IPS-NIHi11 (cell line): ENCODE measurements around the gene TTLL5.

Experiments used
- DNase-seq: peaks from one replicate; pipeline ENCODE4 v3.0.0; 2012; ENCODE audit warnings: mixed read lengths, low spot score

Gene TTLL5

DNA sequence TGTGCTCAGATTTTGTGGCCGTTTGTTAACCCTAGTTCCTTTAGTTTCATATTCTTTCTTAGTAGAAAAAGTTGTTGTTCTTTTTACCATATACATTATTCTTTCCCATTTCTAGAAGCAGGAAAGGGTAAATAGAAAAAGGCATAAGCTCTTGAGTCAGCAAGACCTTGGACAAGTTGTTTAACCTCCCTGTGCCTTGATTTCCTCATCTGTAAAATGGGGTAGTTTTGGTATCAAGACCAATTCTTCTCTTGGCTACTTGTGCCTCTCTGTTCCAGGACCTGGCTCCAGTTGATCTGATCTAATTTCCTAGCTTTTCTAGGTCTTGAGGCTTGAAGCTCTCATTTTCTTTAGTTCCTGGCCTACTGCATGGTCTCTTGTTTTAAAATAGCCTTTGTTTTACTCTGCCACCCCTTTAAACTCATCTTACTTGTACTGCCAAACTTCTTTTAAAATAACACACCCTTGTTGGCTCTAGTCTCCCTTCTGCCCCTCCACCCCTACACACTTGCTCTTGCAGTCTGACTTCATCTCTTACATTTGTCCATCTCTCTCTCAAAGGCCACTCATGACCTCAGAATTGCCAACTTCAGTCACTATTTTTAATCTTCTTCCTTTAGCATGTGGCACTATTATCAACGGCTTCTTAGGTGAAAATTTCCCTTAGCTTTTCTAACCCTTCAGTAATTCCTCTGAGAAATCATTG lies 143.7 kb downstream of the TTLL5 start:
- no peak for DNase-seq

DNA sequence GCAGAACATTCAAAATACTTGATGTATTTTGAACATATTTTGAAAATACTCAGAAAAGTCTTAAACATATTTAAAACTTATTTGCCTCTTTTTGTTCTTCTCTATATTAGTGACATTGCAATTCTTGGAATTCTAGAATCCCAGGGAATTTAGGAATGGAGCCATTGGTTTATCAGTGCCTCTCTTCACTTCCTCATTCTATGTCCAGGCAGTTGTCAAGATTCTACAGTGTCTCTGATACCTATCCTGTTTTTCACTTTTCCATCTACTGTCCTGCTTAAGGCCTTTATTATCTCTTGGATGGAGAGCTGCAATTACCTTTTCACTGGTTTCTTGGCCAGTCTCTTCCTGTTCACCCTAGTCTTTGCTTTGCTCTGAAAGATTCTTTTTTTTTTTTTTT lies 144.6 kb downstream of the TTLL5 start:
- no peak for DNase-seq

DNA sequence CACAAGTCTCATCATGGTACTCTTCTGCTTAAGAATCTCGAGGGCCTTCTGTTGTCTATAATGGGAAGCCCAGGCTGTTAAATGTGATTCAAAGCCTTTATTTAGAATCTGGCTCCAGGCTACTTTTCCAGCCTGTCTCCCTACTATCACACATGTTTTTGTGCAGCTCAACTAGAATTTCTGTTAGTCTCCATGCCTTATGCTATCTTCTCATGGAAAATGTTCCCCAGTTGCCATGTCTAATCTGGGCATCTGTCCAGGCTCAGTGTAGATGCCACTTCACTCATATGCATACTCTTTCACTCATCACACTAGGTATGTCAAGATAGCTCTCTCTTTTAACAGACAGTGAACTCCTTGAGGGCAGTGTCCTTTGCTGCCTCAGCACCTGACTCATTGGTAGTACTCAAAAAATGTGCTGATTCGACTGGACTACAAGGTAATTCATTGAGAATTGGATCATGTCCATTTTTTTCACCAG lies 145.3 kb downstream of the TTLL5 start:
- DNase-seq: no peak

DNA sequence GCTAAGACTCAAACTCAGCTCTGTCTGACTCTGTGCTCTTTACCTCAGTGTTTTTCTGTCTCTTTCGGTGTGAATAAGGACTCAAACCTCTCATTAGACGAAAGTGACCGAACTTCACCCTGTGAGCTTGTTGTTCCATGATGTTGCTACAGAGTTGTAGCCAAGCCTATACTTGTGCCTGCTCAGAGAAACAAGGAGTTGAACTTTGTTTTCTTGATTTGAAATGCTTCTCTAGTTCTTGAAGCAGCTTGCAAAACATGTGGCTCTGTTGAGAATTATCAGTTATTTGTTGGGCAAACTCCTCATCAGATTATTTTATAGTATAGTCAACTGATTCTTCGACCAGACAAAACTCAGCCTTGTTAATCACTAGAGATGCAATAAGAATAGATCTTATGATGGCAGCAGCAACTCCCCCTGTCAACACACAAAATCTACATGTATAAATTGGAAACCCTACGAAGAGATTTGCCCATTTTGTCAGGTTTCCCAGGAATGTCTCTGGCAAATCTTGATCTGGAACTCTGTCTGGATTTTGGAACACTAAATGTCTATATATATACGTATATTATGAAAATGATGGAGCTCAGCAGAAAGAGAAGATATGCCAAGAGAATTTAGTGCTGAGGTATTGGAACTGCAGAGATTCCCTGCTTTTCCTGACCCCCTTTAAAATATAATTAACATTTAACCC lies 146.8 kb downstream of the TTLL5 start:
- no peak for DNase-seq

DNA sequence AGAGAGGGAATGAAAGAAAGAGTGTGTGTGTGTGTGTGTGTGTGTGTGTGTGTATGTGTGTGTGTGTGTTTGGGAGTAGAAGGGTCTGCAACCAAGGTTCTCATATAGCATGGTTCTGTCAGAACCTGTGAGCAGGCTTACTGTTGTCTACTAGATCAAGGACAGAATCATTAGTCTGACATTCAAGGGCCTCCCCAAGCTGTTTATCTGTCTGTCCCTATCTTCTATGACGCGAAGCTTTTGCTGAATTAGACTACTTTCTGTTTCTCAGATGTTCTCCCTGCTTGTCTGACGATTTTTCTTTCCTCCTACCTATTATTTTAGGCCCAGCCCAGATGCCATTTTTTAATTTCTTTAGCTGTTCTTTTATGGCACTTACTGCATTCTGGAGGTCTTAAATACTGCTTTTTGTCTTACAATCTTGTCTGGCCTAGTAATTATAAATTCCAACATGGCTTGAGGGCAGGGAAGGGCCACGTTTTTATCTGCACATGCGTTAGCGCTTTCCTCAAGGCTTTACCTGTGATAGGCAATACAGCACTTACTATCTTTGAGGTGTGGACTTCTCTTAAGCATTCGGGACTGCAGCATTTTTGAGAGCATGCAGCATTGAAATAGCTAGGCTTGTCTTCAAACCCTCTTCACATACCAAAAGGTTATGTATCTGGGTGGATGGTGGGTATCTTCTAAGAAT lies 150.2 kb downstream of the TTLL5 start:
- no peak for DNase-seq

DNA sequence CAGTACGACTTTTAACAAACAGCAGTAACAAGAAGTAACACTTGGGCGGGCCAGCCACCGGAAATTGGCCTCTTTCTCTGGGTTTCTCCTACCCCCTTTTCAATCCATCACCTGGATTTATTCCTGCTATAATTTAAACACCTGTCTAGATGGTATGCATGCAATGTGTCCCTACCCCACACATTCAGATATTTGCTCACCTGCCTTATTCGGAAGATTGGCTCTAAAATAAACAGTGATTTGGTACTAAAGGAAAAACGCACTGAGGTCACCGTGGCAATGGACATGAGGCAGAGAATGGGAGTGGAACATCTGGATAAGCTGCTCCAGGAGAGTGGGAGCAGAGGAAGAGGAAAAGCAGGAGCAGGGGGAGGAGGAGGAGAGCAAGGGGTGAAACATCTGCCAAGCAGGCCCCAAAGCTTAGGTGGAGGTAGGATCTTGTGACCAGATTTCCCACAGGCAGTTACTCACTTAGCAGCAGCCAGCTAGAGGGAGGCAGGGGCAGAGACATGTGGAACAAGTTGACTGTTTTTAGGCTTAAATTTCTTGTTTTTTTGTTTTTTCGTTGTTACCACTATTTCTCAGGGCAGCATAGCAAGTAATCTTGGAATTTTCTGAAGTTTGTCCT lies 150.9 kb downstream of the TTLL5 start:
- DNase-seq: no peak

DNA sequence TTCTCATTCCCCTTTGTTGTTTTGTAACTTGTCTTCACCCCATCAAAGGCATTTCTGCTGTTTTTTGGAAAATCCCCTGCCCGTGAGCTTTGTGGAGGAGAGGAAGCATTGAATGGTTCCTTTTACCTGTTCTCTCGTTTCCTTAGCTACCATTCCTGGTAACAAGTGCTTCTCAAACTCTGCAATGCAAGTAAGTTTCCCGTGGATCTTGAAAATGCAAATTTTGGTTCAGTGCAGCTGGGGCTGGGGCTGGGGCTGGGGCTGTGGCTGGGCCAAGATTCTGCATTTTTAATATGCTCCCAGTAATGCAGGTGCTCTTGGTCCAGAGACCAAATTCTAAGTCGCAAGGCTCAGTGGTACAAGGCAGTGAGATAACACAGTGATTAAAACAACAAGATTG lies 151.6 kb downstream of the TTLL5 start:
- no peak for DNase-seq

DNA sequence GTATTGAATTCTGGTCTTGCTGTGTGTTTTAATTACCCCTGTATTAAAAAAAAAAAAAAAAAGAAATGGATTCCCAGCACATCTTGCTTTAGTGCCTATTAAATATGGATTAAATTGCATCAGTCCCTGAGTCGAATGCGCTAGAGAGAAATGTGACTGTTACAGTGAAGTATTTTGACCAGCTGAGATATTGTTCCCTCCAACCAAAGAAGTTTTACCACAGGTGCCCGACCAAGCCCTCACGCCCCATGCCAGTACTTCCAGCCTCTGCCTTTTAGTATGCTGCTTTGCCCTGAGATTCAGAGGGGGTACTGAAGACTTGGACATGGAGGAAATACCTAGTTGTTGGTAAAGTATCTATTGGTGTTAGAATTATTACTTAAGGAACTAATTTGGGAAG lies 159.7 kb downstream of the TTLL5 start:
- no peak for DNase-seq

DNA sequence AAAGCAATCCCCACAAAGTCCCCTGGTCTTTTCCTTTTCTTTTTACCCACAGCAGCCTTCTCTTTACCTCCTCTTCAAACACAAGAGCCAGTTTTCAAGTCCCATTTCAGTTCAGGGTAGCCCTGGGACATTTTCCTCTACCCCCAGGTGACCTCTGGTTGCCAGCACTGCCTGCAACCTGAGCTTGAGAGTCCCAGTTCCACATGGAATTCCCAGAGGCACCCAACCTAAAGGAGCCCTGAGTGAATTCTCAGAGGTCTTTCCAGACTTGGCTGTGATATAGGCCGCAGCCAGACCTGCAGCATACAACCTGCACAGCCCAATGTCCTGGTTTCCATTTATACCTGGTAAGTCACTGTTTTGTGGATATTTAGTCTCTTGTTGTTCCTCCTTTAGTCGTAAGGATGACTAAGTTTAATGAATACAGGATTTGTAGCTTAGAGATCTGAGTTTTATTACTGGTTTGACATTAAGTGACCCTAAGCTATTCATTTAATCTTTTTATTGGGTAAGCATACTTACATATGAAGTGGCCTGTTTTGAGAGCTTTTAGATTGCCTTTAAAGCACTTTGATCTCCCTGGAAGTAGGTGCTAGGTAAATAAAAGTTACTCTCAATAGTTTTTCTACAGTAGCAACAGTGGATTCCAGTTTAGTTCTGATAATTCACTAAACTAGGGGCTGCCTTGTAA lies 160.9 kb downstream of the TTLL5 start:
- no peak for DNase-seq

DNA sequence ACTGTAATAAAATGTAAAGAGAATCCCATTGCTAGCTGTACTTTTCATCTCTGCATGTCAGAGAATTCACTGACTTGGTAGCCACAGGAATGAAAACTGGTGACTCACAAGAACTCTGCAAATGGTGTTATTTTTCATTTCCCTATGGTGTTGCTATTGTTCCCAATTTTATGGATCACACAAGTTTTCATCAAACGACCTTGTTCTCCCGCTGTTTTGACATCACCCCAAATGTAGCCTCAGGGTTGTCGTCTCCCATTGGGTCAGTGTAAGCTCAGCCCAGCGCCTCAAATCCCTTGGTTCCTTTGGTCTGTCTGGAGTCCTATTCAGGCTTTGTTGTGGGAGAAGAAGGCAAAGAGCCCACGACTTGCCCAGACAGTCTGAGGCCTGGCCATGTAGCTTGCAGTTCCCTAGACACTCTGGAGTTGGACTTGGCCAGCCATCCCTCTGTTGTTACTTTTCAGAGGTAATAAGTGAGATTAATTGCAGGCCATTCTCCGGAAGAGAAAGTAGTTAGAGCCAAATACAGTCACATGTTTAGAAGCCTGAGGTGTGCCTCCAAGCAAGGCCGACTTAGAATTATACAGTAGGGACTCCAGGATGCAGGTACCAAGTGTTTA lies 161.6 kb downstream of the TTLL5 start:
- DNase-seq: no peak

DNA sequence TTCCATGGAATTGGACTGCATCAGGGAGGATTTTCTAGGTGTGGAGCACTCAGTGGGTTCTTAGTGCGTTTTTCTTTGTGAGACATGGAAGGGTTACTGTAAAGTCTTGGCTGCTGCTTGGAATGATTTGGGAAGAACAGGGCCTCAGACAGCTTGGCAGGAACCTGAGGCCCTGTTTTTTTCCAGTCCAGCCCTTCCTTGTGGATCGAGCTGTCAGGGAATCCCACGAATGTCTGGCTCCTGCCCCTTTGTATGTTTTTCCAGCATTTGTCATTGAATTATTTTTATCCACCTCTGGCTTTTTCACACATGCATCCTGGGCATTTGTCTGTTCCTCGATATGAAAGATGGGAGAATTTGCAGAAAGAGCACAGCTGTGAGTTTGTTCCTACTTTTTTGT lies 162.3 kb downstream of the TTLL5 start:
- DNase-seq: no peak

DNA sequence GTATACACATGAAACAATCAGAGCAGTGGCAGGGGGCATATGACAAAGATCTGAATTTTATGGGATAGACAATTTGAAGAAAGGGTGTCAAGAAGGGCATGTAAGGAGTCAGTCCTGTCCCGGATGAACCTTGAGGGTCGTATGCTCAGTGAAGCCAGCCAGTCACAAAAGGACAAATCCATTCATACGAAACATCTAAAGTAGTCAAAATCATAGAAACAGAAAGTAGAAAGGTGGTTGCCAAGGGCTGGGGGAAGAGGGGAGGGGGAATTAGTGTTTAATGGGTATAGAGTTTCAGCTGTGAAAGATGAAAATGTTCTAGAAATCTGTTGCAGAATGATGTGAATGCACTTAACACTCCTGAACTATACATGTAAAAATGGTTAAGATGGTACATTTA lies 163.3 kb downstream of the TTLL5 start:
- no peak for DNase-seq

DNA sequence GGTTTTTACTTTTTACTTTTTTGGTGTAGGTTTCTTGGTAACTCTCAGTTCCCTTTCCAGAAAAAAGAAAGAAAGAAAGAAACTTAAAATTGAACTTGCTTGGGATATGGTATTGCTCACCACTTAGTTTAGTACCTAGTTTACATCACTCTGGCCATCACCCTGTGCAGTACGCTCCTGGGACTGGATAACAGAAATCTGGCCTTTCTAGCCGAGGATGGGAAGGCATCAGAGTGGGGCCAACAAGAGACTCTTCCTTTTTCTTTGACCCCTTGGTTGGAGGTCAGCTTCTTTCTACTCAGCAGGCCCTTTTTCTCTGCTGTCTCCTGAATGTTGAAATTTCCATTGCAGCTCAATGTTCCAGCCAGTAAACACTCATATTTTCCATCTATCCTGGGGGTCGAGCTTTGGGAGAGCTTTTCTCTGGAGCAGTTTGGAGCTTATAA lies 164.1 kb downstream of the TTLL5 start:
- DNase-seq: no peak

DNA sequence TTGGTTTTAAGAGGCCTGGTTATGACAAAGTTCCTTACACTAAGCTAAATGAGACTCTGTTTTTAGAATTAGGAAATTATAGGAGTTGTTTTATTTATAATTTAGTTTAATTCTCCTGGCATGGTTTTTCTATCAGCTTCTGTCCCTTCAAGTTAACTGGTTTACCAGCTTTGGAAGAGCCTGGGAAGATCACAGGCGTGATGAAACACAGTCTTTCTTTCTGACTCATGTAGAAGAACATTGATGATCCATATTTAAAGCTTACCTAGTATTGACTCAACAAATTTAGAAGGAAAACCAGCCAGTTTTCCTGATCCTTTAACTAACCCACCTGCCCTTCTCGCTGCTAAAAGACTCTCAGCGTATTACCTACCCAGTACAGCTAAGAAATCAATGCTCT lies 165.6 kb downstream of the TTLL5 start:
- DNase-seq: no peak

DNA sequence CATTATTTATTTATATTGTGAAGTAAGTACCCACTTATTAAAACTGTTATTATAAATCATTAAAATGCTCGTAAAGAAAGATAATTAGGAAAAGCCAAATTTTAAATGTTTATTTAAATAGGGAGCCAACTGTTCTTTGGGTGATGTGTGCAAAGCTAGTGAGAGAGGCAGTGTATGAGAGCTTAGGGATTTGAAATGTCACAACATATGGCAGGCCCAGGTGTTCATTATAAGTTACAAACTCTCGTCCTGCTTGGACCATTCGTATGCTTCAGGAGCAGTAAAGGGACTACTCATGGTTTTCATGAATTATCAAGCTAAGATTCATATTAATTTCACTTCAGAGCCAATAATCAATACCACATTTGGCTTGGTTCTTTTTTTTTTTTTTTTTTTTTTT lies 166.3 kb downstream of the TTLL5 start:
- DNase-seq: no peak

DNA sequence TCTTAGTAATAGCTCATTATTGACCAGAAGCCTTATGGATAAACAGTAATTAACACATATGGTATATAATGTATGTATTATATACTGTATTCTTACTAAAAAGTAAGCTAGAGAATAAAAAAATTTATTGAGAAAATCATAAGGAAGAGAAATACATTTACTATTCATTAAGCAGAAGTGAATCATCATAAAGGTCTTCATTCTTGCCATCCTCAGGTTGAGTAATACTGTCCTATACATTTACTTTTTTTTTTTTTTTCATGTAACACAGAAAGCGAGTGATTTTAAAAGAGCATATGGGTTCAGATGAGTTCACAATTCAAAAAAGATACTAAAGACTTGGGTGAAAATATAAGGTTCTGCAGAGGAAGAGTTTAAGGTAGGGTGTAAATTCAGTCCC lies 168.3 kb downstream of the TTLL5 start:
- DNase-seq: no peak

DNA sequence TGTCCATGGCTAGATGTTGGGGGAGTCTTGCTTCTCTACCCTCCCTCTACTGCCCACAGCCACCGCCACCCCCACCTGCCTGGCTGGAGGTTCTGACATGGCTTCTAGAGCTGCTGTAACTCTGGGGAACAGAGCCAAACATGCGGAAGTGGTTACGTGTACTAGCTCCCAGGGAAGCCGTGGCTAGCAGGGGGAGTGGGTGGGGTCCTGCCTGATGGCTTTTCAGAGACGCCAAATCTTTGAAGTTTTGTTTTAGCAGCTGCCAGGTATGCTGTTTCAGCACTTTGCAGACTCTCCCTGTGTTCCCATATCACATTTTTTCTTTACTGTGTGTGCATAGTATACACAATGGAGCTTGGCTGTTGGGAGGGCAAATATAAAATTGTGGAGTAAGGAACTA lies 170.4 kb downstream of the TTLL5 start:
- DNase-seq: no peak

DNA sequence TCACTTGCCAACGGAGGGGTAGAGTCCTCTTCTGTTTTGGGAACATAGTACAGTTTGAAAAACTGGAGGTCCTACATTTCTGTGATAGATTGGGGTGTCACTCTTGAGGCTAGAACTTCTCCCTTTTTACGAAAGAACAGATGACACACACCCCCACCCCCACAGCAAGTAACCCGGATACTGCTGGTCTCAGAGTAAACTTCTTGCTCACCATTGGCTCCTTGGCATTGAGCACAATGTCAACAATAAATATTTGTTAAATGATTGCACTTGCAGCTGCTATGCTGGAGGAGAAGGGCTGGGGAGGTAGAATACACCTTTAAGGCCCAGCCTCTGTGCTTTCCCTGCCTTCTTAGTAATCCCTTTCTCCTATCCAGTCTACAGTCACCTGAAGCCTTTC lies 170.9 kb downstream of the TTLL5 start:
- no peak for DNase-seq

DNA sequence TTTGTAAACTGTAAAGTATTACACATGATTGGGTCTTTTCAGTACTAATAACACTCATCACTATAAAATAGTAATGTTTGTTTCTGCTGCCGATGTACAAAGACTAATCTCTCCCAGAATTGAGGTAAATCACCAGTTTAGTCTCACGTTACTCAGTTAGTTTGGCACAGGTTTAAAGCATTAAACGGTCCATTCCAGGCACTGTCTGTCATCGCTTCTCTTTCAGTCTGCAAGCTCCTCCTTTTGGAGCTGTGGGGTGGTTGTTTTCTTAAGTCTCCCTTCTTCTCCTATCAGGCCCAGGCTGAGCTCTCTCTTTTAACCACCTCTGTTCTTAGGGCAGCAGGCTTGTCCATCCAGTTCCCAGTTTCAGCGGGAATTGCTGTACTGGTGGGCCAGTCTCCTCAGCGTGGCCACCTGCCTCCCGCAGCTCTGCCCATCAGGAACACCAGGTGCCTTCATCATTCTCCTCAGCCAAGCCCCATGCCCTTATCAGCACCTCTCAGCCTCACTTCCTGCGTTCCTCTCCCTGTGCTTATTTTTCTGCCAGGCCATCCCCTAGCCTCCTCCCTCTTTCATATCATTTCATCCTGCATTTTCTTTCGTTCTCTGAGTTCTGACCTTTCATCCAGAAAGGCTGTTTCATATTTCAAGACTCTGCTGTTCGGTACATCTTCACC lies 171.7 kb downstream of the TTLL5 start:
- DNase-seq: no peak

DNA sequence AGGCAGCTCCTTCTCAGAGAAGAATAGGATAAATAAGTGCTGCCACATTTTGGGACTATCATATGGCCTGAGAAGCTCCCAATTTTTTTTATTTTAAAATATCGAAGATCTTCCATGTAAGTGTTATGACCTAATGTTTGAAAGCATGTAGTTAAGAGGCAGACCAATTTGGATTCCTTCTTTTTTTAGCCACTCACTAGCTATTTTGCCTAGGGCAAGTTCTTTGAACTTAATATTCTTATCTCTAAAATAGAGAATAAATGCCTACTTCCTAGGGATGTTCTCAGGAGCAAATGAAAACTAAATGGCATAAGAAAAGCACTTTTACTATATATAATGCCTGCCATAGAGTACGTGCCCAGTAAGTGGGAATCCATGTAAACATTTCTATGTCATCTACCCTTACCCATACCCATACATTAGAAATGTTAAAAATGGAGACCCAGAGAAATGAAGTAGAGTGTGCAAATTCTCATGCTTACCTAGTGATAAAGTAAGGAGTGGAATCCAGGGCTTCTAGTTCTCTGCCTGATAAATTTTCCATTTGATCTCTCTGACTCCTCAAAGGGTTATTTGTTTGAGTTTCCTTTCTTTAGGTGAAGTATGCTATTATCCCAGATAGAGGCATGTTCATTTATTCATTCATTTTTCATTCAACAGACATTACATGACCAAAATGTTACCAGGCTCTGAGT lies 172.4 kb downstream of the TTLL5 start:
- DNase-seq: no peak
